Nephron progenitor cell (in vitro differentiated cells): ENCODE data around the gene CD226.
"Not testable (repeated sequence)": the region's sequence is repeated elsewhere in the genome, so short reads cannot be mapped to it uniquely, and the experiment has no call there.

Experiments used
- DNase-seq: peaks from one replicate; pipeline ENCODE4 v3.0.0; 2021
- H3K27ac Mint-ChIP-seq: 2 replicates; pipeline ENCODE4 v1.8.0; 2021; ENCODE audit warnings: mild to moderate bottlenecking, moderate library complexity, mixed read lengths
- H3K27me3 Mint-ChIP-seq: 2 replicates; pipeline ENCODE4 v1.8.0; 2021; ENCODE audit warnings: mild to moderate bottlenecking, low read depth, mixed read lengths; ENCODE audit not compliant: poor library complexity
- H3K36me3 Mint-ChIP-seq: 2 replicates; pipeline ENCODE4 v1.8.0; 2021; ENCODE audit warnings: low read depth, mixed read lengths
- H3K4me1 Mint-ChIP-seq: 2 replicates; pipeline ENCODE4 v1.8.0; 2021; ENCODE audit warnings: mixed read lengths
- H3K4me3 Mint-ChIP-seq: 2 replicates; pipeline ENCODE4 v1.8.0; 2021; ENCODE audit warnings: mild to moderate bottlenecking, moderate library complexity, mixed read lengths
- H3K9me3 Mint-ChIP-seq: 2 replicates; pipeline ENCODE4 v1.8.0; 2021; ENCODE audit warnings: mild to moderate bottlenecking, moderate library complexity, mixed read lengths
- CTCF ChIP-seq: fragments of 200-600 bp; sonication (generic); IDR thresholded peaks from 2 replicates; pipeline ENCODE4 v1.5.0; 2021; ENCODE audit warnings: antibody characterized with exemption

The CD226 gene

GRCh38 chr18:69887256-69887655, 60.4 kb downstream of the CD226 start:
- Mint-ChIP-seq H3K4me3 (no peak overlapping the region), H3K9me3 (peaks cover 4% of the 10 kb centered on the region), H3K4me1 (no peaks in the 10 kb centered on the region), H3K27ac (no peak overlapping the region), H3K27me3 (no peaks in the 10 kb centered on the region), H3K36me3 (no peaks in the 10 kb centered on the region)
- TF ChIP-seq CTCF, result no peak
- DNase-seq, result no peak

- no peaks in the 10 kb centered on the region for H3K36me3 Mint-ChIP-seq
- no peak for DNase-seq
- no peak overlapping the region for H3K27ac Mint-ChIP-seq
- no peaks in the 10 kb centered on the region for H3K27me3 Mint-ChIP-seq
- no peak overlapping the region for H3K4me3 Mint-ChIP-seq
- TF ChIP-seq CTCF, result no peak
- H3K4me1 Mint-ChIP-seq, result no peaks in the 10 kb centered on the region
- H3K9me3 Mint-ChIP-seq, result peaks cover under 1% of the 10 kb centered on the region
Observed at GRCh38 chr18:69885841-69886531, 61.7 kb downstream of the CD226 start.

GRCh38 chr18:69885355-69885754, 62.3 kb downstream of the CD226 start:
- no peaks in the 10 kb centered on the region for H3K4me1 Mint-ChIP-seq
- H3K36me3 Mint-ChIP-seq, result no peaks in the 10 kb centered on the region
- H3K4me3 Mint-ChIP-seq, result no peak overlapping the region
- TF ChIP-seq CTCF, result no peak
- H3K27me3 Mint-ChIP-seq, result no peaks in the 10 kb centered on the region
- no peaks in the 10 kb centered on the region for H3K9me3 Mint-ChIP-seq
- DNase-seq, result no peak
- no peak overlapping the region for H3K27ac Mint-ChIP-seq

- Mint-ChIP-seq H3K27ac (no peak overlapping the region), H3K4me3 (no peak overlapping the region), H3K36me3 (no peaks in the 10 kb centered on the region), H3K4me1 (no peaks in the 10 kb centered on the region), H3K27me3 (no peaks in the 10 kb centered on the region), H3K9me3 (peaks cover 2% of the 10 kb centered on the region)
- no peak for DNase-seq
- TF ChIP-seq CTCF, result no peak
Observed at GRCh38 chr18:69883781-69884180, 63.9 kb downstream of the CD226 start.

- no peak for DNase-seq
- H3K9me3 Mint-ChIP-seq, result peaks cover 7% of the 10 kb centered on the region
- no peak for TF ChIP-seq CTCF
- H3K27ac Mint-ChIP-seq, result no peak overlapping the region
- no peaks in the 10 kb centered on the region for H3K4me1 Mint-ChIP-seq
- H3K27me3 Mint-ChIP-seq, result no peaks in the 10 kb centered on the region
- H3K36me3 Mint-ChIP-seq, result no peaks in the 10 kb centered on the region
- no peak overlapping the region for H3K4me3 Mint-ChIP-seq
Observed at GRCh38 chr18:69882965-69883668, 64.6 kb downstream of the CD226 start.

GRCh38 chr18:69880083-69880482, 67.6 kb downstream of the CD226 start:
- H3K9me3 Mint-ChIP-seq, result peaks cover 7% of the 10 kb centered on the region
- no peak overlapping the region for H3K4me3 Mint-ChIP-seq
- no peaks in the 10 kb centered on the region for H3K36me3 Mint-ChIP-seq
- DNase-seq, result no peak
- TF ChIP-seq CTCF, result no peak
- H3K4me1 Mint-ChIP-seq, result no peaks in the 10 kb centered on the region
- H3K27ac Mint-ChIP-seq, result no peak overlapping the region
- H3K27me3 Mint-ChIP-seq, result no peaks in the 10 kb centered on the region

GRCh38 chr18:69879051-69879450, 68.6 kb downstream of the CD226 start:
- H3K4me1 Mint-ChIP-seq, DNase-seq, H3K9me3 Mint-ChIP-seq, H3K27me3 Mint-ChIP-seq, H3K36me3 Mint-ChIP-seq, H3K4me3 Mint-ChIP-seq: not testable (repeated sequence)
- peak overlapping the region; percentile 34 for H3K27ac Mint-ChIP-seq
